HEK293 (cell line): ENCODE measurements around the gene ZBTB25.

ENCODE experiments used
- CTCF ChIA-PET: fragments of 350-600 bp; formaldehyde crosslinking; extraction: SDS; loops from one replicate; lab custom pipeline; 2021; ENCODE audit warnings: antibody characterized with exemption; lab: Yijun Ruan, JAX
- POLR2A ChIA-PET: fragments of 300-600 bp; formaldehyde crosslinking; extraction: SDS; loops from one replicate; lab custom pipeline; 2020; ENCODE audit warnings: antibody characterized with exemption, inconsistent platforms; lab: Yijun Ruan, JAX
- H3K27ac ChIP-seq: fragments of 200-500 bp; sonication (Bioruptor generic); 2 replicates; pipeline ENCODE4 v1.5.1; 2014; ENCODE audit warnings: low read depth, low read length, control low read depth, inconsistent platforms; ENCODE audit errors: extremely low read depth
- H3K36me3 ChIP-seq, 2 experiments: fragments of 200-500 bp in 1 of 2; sonication (Bioruptor generic) in 1 of 2; 1 replicate in 1 of 2; 2 replicates in 1 of 2; pipeline ENCODE4 v1.5.1; 2014 to 2017; ENCODE audit warnings: inconsistent platforms in 2 of 2, low read length in 2 of 2; ENCODE audit not compliant: control insufficient read depth in 2 of 2, insufficient read depth in 1 of 2
- H3K4me1 ChIP-seq: fragments of 200-500 bp; sonication (Bioruptor generic); 2 replicates; pipeline ENCODE4 v1.5.1; 2014; ENCODE audit warnings: mild to moderate bottlenecking, low read length, inconsistent platforms; ENCODE audit not compliant: control insufficient read depth, insufficient read depth
- H3K4me3 ChIP-seq: 2 replicates; pipeline ENCODE4 v1.5.1; 2011; ENCODE audit warnings: low read depth, mild to moderate bottlenecking, control low read depth, low read length, moderate library complexity
- H3K9me3 ChIP-seq: fragments of 200-500 bp; sonication (Bioruptor generic); 2 replicates; pipeline ENCODE4 v1.5.1; 2014; ENCODE audit warnings: low read depth, low read length, inconsistent platforms; ENCODE audit not compliant: control insufficient read depth, insufficient read depth
- SP2 ChIP-seq: fragments of 450-650 bp; formaldehyde crosslinking; IDR thresholded peaks from 2 replicates; pipeline ENCODE4 v1.5.1; 2016; ENCODE audit warnings: missing biosample characterization, missing genetic modification characterization
- SP7 ChIP-seq: fragments of 450-650 bp; formaldehyde crosslinking; IDR thresholded peaks from 2 replicates; pipeline ENCODE4 v1.5.1; 2016; ENCODE audit warnings: missing biosample characterization, missing genetic modification characterization
- WT1 ChIP-seq: fragments of 450-650 bp; formaldehyde crosslinking; IDR thresholded peaks from 2 replicates; pipeline ENCODE4 v1.5.1; 2016; ENCODE audit warnings: missing biosample characterization, missing genetic modification characterization
- ZBTB20 ChIP-seq: fragments of 450-650 bp; formaldehyde crosslinking; IDR thresholded peaks from 2 replicates; pipeline ENCODE4 v1.5.1; 2016; ENCODE audit warnings: missing biosample characterization, missing genetic modification characterization
- ZFP41 ChIP-seq: fragments of 450-650 bp; formaldehyde crosslinking; IDR thresholded peaks from 2 replicates; pipeline ENCODE4 v1.5.1; 2016; ENCODE audit warnings: missing biosample characterization, missing genetic modification characterization, borderline replicate concordance
- ZNF133 ChIP-seq: fragments of 450-650 bp; formaldehyde crosslinking; IDR thresholded peaks from 2 replicates; pipeline ENCODE4 v1.5.1; 2016; ENCODE audit warnings: missing biosample characterization, missing genetic modification characterization
- ZNF341 ChIP-seq: fragments of 450-650 bp; formaldehyde crosslinking; IDR thresholded peaks from 2 replicates; pipeline ENCODE4; 2016; ENCODE audit warnings: low read depth, missing biosample characterization, missing genetic modification characterization
- ZNF416 ChIP-seq: fragments of 450-650 bp; formaldehyde crosslinking; IDR thresholded peaks from 2 replicates; pipeline ENCODE4 v1.5.1; 2016; ENCODE audit warnings: missing biosample characterization, missing genetic modification characterization
- ZNF529 ChIP-seq: fragments of 450-650 bp; formaldehyde crosslinking; IDR thresholded peaks from 2 replicates; pipeline ENCODE4 v1.5.1; 2017; ENCODE audit warnings: missing genetic modification characterization, missing biosample characterization; ENCODE audit not compliant: insufficient replicate concordance
- ZNF623 ChIP-seq: fragments of 450-650 bp; formaldehyde crosslinking; IDR thresholded peaks from 2 replicates; pipeline ENCODE4 v1.5.1; 2016; ENCODE audit warnings: missing biosample characterization, missing genetic modification characterization
- ZNF654 ChIP-seq: fragments of 450-650 bp; formaldehyde crosslinking; IDR thresholded peaks from 2 replicates; pipeline ENCODE4 v1.5.1; 2016; ENCODE audit warnings: low read depth, missing biosample characterization, missing genetic modification characterization
- ZNF76 ChIP-seq: fragments of 450-650 bp; formaldehyde crosslinking; IDR thresholded peaks from 2 replicates; pipeline ENCODE4; 2016; ENCODE audit warnings: low read depth, missing biosample characterization, missing genetic modification characterization, borderline replicate concordance
- TF ChIP-seq, protein P1 (sequence below): fragments of 450-650 bp; formaldehyde crosslinking; IDR thresholded peaks from 2 replicates; pipeline ENCODE4 v1.5.1; 2016; ENCODE audit warnings: missing biosample characterization, missing genetic modification characterization
- TF ChIP-seq, protein P2 (sequence below): fragments of 450-650 bp; formaldehyde crosslinking; IDR thresholded peaks from 2 replicates; pipeline ENCODE4 v1.5.1; 2016; ENCODE audit warnings: missing biosample characterization, missing genetic modification characterization
- TF ChIP-seq, protein P3 (sequence below): fragments of 450-650 bp; formaldehyde crosslinking; IDR thresholded peaks from 2 replicates; pipeline ENCODE4 v1.5.1; 2017; ENCODE audit warnings: missing biosample characterization, mild to moderate bottlenecking, missing genetic modification characterization, moderate library complexity
- TF ChIP-seq, protein P4 (sequence below): fragments of 450-650 bp; formaldehyde crosslinking; IDR thresholded peaks from 2 replicates; pipeline ENCODE4 v1.5.1; 2016; ENCODE audit warnings: missing biosample characterization, missing genetic modification characterization
- TF ChIP-seq, protein P5 (sequence below): fragments of 450-650 bp; formaldehyde crosslinking; IDR thresholded peaks from 2 replicates; pipeline ENCODE4 v1.5.1; 2016; ENCODE audit warnings: missing biosample characterization, missing genetic modification characterization
- TF ChIP-seq, protein P6 (sequence below): fragments of 450-650 bp; formaldehyde crosslinking; IDR thresholded peaks from 2 replicates; pipeline ENCODE4 v1.5.1; 2016; ENCODE audit warnings: missing biosample characterization, missing genetic modification characterization

Gene ZBTB25

DNA sequence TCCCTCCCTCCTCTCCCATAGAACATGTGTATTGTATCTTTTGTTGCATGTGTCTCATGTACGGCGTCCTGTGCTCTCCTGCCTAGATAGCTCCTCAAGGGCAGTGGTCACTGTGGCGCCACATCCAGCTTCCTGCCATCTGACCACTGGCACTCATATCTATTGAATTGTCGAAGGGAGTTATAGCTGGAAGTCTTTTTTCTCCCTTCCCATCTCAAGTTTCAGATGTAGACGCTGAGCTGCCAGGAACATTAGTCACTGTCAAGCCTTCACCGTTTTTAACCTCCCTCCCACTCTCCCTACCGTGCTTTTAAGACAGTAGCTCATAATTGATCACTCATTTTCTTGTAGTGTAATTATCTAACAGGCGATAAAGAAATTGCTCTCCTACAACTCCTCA lies 82.5 kb downstream of the ZBTB25 start:
- Histone ChIP-seq H3K27ac (no peak overlapping the region), H3K4me3 (no peak overlapping the region), H3K36me3 (peaks cover 55 to 91% of the 10 kb centered on the region in 2 experiments), H3K9me3 (no peaks in the 10 kb centered on the region), H3K4me1 (no peaks in the 10 kb centered on the region)
- TF ChIP-seq ZNF133 (no peak), WT1 (peak; percentile 53), ZBTB20 (tag by site-specific recombination) (no peak), ZNF416 (tag by site-specific recombination) (no peak), SP2 (tag by site-specific recombination) (no peak), SP7 (tag by site-specific recombination) (0 out of 2 replicates have a peak, but pooled peaks have one; percentile 18), ZNF529 (tag by site-specific recombination) (no peak), ZNF654 (tag by site-specific recombination) (no peak), ZNF623 (no peak), ZFP41 (tag by site-specific recombination) (no peak), ZNF76 (tag by site-specific recombination) (no peak), ZNF341 (no peak)
- TF ChIP-seq, protein P1, sequence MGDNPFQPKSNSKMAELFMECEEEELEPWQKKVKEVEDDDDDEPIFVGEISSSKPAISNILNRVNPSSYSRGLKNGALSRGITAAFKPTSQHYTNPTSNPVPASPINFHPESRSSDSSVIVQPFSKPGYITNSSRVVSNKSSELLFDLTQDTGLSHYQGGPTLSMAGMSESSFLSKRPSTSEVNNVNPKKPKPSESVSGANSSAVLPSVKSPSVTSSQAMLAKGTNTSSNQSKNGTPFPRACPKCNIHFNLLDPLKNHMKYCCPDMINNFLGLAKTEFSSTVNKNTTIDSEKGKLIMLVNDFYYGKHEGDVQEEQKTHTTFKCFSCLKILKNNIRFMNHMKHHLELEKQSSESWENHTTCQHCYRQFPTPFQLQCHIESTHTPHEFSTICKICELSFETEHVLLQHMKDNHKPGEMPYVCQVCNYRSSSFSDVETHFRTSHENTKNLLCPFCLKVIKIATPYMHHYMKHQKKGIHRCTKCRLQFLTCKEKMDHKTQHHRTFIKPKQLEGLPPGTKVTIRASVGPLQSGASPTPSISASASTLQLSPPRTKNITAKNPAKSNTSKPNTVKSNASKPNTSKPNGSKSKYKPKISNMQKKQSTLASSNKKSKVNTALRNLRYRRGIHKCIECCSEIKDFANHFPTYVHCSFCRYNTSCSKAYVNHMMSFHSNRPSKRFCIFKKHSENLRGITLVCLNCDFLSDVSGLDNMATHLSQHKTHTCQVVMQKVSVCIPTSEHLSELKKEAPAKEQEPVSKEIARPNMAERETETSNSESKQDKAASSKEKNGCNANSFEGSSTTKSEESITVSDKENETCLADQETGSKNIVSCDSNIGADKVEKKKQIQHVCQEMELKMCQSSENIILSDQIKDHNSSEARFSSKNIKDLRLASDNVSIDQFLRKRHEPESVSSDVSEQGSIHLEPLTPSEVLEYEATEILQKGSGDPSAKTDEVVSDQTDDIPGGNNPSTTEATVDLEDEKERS (tag by site-specific recombination), result no peak
- TF ChIP-seq, protein P2, sequence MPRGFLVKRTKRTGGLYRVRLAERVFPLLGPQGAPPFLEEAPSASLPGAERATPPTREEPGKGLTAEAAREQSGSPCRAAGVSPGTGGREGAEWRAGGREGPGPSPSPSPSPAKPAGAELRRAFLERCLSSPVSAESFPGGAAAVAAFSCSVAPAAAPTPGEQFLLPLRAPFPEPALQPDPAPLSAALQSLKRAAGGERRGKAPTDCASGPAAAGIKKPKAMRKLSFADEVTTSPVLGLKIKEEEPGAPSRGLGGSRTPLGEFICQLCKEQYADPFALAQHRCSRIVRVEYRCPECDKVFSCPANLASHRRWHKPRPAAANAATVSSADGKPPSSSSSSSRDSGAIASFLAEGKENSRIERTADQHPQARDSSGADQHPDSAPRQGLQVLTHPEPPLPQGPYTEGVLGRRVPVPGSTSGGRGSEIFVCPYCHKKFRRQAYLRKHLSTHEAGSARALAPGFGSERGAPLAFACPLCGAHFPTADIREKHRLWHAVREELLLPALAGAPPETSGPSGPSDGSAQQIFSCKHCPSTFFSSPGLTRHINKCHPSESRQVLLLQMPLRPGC, result no peak
- TF ChIP-seq, protein P3, sequence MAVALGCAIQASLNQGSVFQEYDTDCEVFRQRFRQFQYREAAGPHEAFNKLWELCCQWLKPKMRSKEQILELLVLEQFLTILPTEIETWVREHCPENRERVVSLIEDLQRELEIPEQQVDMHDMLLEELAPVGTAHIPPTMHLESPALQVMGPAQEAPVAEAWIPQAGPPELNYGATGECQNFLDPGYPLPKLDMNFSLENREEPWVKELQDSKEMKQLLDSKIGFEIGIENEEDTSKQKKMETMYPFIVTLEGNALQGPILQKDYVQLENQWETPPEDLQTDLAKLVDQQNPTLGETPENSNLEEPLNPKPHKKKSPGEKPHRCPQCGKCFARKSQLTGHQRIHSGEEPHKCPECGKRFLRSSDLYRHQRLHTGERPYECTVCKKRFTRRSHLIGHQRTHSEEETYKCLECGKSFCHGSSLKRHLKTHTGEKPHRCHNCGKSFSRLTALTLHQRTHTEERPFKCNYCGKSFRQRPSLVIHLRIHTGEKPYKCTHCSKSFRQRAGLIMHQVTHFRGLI, result no peak
- TF ChIP-seq, protein P4, sequence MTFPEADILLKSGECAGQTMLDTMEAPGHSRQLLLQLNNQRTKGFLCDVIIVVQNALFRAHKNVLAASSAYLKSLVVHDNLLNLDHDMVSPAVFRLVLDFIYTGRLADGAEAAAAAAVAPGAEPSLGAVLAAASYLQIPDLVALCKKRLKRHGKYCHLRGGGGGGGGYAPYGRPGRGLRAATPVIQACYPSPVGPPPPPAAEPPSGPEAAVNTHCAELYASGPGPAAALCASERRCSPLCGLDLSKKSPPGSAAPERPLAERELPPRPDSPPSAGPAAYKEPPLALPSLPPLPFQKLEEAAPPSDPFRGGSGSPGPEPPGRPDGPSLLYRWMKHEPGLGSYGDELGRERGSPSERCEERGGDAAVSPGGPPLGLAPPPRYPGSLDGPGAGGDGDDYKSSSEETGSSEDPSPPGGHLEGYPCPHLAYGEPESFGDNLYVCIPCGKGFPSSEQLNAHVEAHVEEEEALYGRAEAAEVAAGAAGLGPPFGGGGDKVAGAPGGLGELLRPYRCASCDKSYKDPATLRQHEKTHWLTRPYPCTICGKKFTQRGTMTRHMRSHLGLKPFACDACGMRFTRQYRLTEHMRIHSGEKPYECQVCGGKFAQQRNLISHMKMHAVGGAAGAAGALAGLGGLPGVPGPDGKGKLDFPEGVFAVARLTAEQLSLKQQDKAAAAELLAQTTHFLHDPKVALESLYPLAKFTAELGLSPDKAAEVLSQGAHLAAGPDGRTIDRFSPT (tag by site-specific recombination), result 0 out of 2 replicates have a peak, but pooled peaks have one; percentile 20
- TF ChIP-seq, protein P5, sequence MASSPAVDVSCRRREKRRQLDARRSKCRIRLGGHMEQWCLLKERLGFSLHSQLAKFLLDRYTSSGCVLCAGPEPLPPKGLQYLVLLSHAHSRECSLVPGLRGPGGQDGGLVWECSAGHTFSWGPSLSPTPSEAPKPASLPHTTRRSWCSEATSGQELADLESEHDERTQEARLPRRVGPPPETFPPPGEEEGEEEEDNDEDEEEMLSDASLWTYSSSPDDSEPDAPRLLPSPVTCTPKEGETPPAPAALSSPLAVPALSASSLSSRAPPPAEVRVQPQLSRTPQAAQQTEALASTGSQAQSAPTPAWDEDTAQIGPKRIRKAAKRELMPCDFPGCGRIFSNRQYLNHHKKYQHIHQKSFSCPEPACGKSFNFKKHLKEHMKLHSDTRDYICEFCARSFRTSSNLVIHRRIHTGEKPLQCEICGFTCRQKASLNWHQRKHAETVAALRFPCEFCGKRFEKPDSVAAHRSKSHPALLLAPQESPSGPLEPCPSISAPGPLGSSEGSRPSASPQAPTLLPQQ (tag by site-specific recombination), result no peak
- TF ChIP-seq, protein P6, sequence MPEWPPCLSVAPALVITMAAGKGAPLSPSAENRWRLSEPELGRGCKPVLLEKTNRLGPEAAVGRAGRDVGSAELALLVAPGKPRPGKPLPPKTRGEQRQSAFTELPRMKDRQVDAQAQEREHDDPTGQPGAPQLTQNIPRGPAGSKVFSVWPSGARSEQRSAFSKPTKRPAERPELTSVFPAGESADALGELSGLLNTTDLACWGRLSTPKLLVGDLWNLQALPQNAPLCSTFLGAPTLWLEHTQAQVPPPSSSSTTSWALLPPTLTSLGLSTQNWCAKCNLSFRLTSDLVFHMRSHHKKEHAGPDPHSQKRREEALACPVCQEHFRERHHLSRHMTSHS (tag by site-specific recombination), result no peak
- ChIA-PET POLR2A (interaction anchor here (0.6 to 0.8 kb wide), 2 partner anchors 33 to 279 kb away, joined by 3 to 4 read pairs; partner anchors contain the start of gene MTHFD1), CTCF (interaction anchor here (0.6 to 8.7 kb wide), 5 partner anchors 11 to 90 kb away, joined by 3 to 88 read pairs (median 3); no protein-coding TSS in a partner anchor)
